GM13977 (cell line): ENCODE results near the gene TREML2.

Source experiments
- DNase-seq: peaks from one replicate; pipeline ENCODE4 v3.0.0; 2012; ENCODE audit warnings: low spot score
- CTCF ChIP-seq: IDR thresholded peaks from 2 replicates; pipeline ENCODE4 v1.5.1; 2012; ENCODE audit warnings: mild to moderate bottlenecking, control low read depth; ENCODE audit not compliant: insufficient read depth; ENCODE audit errors: extremely low read depth, missing control alignments
- in situ Hi-C: fragments of 300-500 bp; cut with MboI; formaldehyde crosslinking; loops from one replicate; pipeline ENCODE4 v1.12.0; 2022; ENCODE audit warnings: low sequenced_read_pairs, low pct_unique_long_range_greater_than_20kb, mixed read lengths, inconsistent platforms; ENCODE audit not compliant: unreplicated experiment

Gene TREML2

GRCh38 chr6:41167173-41167963 is 33.6 kb downstream of the TREML2 start:
- DNase-seq: no peak
- in situ Hi-C loops: no loop called here
- TF ChIP-seq CTCF: no peak

DNA sequence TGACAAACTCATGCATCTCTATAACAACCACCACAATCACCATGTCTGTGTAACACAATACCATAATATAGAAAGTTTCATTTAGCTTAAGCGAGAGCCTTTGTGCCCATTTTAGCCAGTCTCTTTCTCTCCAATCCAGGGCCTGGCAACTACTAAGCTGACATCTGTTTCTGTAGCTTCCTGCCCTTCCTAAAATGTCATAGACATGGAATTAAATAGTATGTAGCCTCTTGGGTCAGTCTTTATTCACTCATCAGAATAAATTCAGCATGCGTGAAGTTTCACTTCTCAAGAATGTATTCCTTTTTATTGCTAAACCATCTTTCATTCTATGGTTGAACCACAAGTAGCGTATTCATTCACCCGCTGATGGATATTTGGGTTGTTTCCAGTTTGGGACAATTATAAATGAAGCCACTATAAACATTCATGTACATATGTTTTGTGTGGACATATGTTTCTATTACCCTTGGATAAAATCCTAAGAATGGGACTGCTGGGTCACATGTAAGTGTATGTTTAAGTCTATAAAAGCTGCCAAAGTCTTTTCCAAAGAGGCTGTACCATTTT is 36.3 kb downstream of the TREML2 start:
- in situ Hi-C loops: no loop called here
- TF ChIP-seq CTCF: no peak
- no peak for DNase-seq

DNA sequence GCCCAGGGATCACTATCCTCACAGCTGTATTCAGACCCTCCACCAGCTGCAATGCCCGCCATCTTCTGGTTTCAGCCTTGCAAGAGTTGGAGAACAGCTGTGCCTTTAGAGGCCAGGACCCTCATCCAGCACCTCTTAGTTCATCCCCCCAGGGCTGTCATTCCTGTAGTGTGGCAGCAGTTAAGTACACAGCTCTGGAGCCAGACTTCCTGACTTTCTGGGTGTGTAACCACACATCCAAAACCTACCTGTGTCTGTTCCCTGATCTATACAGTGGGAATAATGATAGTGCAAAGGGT is 37.6 kb downstream of the TREML2 start:
- in situ Hi-C loops: no loop called here
- TF ChIP-seq CTCF: no peak
- DNase-seq: no peak

- DNase-seq: no peak
- in situ Hi-C loops: no loop called here
- no peak for TF ChIP-seq CTCF
Measured at GRCh38 chr6:41162687-41163418, 38.1 kb downstream of the TREML2 start, which contains the start of gene TREM2. Gene TREM2, minus strand, starts transcription at chr6:41163116. Its CDS starts 34 bp downstream, at chr6:41163082.

GRCh38 chr6:41161851-41162552 is 38.9 kb downstream of the TREML2 start:
- in situ Hi-C loops: no loop called here
- DNase-seq: no peak
- TF ChIP-seq CTCF: no peak

DNA sequence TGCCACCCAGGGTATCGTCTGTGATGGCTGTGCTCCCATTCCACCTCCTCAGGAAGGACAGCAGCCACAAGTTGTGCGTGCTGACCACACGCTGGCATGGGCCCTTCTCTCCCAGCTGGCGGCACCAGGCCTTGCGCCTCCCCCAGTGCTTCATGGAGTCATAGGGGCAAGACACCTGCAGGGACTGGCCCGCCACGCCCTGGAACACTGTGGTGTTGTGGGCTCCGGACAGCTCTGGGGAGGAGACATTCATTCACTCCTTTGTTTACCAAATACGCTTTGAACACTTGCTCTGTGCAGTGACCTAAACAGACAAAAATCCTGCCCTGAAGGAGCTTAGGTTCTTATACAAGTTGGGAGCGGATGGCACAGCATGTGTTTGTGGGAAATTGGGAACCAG is 39.6 kb downstream of the TREML2 start:
- TF ChIP-seq CTCF: no peak
- DNase-seq: no peak
- in situ Hi-C loops: no loop called here
